ENCODE measurements around the gene IL22RA1.

Gene IL22RA1

GRCh38 chr1:24178407-24178806 is 35.5 kb upstream of the IL22RA1 start:
- TF ChIP-seq, protein P1, sequence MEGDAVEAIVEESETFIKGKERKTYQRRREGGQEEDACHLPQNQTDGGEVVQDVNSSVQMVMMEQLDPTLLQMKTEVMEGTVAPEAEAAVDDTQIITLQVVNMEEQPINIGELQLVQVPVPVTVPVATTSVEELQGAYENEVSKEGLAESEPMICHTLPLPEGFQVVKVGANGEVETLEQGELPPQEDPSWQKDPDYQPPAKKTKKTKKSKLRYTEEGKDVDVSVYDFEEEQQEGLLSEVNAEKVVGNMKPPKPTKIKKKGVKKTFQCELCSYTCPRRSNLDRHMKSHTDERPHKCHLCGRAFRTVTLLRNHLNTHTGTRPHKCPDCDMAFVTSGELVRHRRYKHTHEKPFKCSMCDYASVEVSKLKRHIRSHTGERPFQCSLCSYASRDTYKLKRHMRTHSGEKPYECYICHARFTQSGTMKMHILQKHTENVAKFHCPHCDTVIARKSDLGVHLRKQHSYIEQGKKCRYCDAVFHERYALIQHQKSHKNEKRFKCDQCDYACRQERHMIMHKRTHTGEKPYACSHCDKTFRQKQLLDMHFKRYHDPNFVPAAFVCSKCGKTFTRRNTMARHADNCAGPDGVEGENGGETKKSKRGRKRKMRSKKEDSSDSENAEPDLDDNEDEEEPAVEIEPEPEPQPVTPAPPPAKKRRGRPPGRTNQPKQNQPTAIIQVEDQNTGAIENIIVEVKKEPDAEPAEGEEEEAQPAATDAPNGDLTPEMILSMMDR (IDR thresholded peaks at IDR 0.05; ENCODE audit: low read depth, low read length, missing control alignments): no peak
- DNase-seq (ENCODE audit: extremely low read depth, low read depth): no peak
- no peak overlapping the region for H3K4me3 ChIP-seq (replicated peaks; ENCODE audit: low read depth, low read length)

DNA sequence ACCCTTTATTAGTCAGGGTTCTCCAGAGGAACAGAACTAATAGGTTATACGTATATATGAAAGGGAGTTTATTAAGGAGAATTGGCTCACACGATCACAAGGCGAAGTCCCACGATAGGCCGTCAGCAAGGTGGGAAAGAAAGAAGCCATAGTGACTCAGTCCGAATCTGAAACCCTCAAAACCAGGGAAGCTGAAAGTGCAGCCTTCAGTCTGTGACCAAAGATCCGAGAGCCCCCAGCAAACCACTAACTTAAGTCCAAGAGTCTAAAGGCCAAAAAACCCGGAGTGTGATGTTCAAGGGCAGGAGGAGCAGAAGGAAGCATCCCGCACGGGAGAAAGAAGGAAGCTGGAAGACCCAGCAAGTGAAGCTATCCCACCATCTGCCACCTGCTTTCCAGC is 34.2 kb upstream of the IL22RA1 start:
- no peak for DNase-seq (ENCODE audit: extremely low read depth, low read depth)
- TF ChIP-seq, protein P1 (IDR thresholded peaks at IDR 0.05; ENCODE audit: low read depth, low read length, missing control alignments): no peak
- H3K4me3 ChIP-seq (replicated peaks; ENCODE audit: low read depth, low read length): no peak overlapping the region

- no peak overlapping the region for H3K4me3 ChIP-seq (replicated peaks; ENCODE audit: low read depth, low read length)
- no peak for DNase-seq (ENCODE audit: extremely low read depth, low read depth)
- TF ChIP-seq, protein P1 (IDR thresholded peaks at IDR 0.05; ENCODE audit: low read depth, low read length, missing control alignments): no peak
Observed at GRCh38 chr1:24175033-24175755, 32.3 kb upstream of the IL22RA1 start.

GRCh38 chr1:24173638-24174575 is 31.0 kb upstream of the IL22RA1 start:
- H3K4me3 ChIP-seq (replicated peaks; ENCODE audit: low read depth, low read length): no peak overlapping the region
- DNase-seq (ENCODE audit: extremely low read depth, low read depth): no peak
- TF ChIP-seq, protein P1 (IDR thresholded peaks at IDR 0.05; ENCODE audit: low read depth, low read length, missing control alignments): no peak

GRCh38 chr1:24172598-24172997 is 29.7 kb upstream of the IL22RA1 start:
- no peak for DNase-seq (ENCODE audit: extremely low read depth, low read depth)
- TF ChIP-seq, protein P1 (IDR thresholded peaks at IDR 0.05; ENCODE audit: low read depth, low read length, missing control alignments): no peak
- no peak overlapping the region for H3K4me3 ChIP-seq (replicated peaks; ENCODE audit: low read depth, low read length)

DNA sequence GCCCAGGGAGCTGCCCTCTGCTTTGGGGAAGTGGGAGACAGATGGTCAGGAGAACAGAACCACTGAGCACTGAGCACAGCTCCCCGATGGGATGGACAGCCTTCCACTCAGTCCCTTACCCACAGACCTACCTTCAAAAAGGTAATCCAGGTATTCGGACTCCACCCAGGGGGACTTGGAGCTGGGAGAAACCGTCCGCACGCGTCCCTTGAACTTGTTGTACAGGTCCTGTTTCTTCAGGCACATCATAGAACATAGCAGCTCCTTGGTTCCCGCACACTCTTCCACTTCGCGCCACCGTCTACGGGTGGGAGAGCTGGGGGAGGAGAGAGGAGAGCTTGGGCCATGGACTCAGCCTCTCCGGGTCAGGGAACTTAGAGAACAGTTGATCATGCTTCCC is 26.3 kb upstream of the IL22RA1 start:
- no peak overlapping the region for H3K4me3 ChIP-seq (replicated peaks; ENCODE audit: low read depth, low read length)
- no peak for DNase-seq (ENCODE audit: extremely low read depth, low read depth)
- TF ChIP-seq, protein P1 (IDR thresholded peaks at IDR 0.05; ENCODE audit: low read depth, low read length, missing control alignments): no peak
